ENCODE measurements around the gene CCDC172.

- no peak for TF ChIP-seq CTCF (IDR thresholded peaks at IDR 0.05; ENCODE audit: insufficient read depth, low read length, poor library complexity, severe bottlenecking)
- no peak for TF ChIP-seq EZH2phosphoT487 (conservative IDR thresholded peaks at IDR 0.05; ENCODE audit: low read length)
These were observed 40.6 kb downstream of the CCDC172 start for GRCh38 chr10:116364868-116365267.

Measured in SU-DHL-6 (cell line).